ENCODE data around the gene PPIC.

The PPIC gene
- total RNA-seq, result 0 to 0.04 reads per million in 2 donors

DNA sequence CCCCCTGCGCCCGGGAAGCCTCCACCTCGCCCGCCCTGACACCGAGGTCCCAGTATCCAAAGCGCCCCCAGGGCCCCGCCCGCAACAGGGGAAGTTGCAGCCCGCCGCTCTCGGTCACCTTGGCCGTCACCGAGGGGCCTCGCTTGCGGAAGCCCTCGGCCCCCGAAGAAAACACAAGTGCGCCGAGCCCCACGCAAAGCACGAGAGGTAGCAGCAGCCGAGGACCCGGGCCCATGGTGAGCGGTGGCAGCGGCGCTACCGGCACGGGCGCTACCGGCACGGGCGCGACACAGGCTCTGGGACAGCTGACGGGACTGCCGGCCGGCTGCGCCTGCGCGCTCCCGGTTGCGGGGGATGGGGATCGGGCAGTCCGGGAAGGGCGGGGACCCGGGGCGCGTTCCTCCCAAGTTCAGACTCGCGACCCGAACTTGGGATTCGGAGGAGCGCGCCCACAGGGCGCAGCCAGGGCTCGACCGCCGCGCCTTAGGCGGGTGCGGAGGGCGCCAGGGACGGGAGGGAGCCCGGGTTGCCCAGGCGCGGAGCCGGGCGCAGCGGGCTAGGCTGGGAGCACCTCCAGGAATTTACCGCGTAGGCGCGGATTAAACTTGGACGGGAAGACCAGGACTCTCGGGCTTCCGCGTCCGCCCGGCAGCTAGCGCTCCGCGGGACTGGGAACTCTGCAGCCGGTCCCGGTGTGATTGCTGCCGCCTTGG is at the start of gene PPIC:
Gene PPIC (minus strand): TSS at position 335 of the 713 bp plus-strand sequence. CDS start 100 bp downstream, at position 235.
- DNase-seq, result peak; percentile 5

- no peak for DNase-seq
Measured at GRCh38 chr5:123085638-123086286, 49.2 kb upstream of the PPIC start.

GRCh38 chr5:123084730-123085605 is 48.4 kb upstream of the PPIC start:
- DNase-seq, result no peak

DNA sequence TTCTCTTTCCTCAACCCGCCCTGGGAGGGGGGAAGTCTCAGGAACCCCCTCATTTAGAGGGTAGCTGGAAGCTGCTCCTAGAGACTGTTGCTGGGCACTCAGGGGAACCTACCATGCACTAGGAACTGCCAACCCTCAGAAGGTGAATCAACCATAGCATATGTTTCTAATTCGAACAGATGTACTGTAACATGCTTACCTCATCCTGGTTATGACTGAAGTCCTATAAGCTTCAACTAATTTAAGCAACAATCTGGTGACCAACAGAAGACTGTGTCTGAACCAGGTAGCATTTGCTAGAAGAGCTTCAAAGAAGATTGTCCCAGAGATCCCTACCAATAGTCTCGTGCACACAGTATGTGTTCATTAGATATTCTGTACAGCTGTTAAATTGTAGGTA is 46.8 kb upstream of the PPIC start:
- DNase-seq, result no peak

DNA sequence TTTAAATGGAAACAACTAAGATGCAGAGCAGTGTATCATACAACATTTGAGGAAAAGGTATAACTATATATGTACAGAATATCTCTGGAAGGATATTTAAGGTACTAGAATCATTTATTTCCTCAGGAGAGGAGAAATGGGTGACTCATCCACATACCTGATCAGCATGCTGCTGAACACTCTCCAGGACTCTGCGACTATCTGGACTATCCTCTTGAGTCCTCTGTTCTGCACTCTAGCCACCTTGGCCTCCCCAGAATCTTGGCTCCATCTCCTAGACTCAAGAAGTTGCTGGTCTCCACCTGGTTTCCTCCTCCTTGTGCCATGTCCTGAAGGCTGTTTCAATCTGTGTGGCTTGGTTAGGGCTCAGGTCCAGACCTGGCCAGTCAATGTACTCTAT is 43.7 kb upstream of the PPIC start:
- no peak for DNase-seq

- no peak for DNase-seq
Measured at GRCh38 chr5:123075521-123076163, 39.1 kb upstream of the PPIC start.

- no peak for DNase-seq
Measured at GRCh38 chr5:123068368-123068938, 31.9 kb upstream of the PPIC start.

DNA sequence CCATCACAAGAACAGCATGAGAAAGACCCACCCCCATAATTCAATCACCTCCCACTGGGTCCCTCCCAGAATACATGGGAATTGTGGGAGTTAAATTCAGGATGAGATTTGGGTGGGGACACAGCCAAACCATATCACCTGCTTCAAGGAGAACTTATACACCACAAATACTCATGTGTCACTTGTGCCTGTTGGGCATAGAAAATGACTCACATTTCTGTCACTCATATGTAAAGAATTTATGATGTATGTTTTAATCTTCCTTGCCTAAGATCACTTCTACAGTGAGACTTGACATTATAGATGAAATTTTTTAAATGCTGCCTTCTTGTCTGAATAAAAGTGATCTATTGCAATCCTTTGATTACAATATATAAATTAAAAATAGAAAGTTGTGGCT is 29.5 kb upstream of the PPIC start:
- no peak for DNase-seq

DNA sequence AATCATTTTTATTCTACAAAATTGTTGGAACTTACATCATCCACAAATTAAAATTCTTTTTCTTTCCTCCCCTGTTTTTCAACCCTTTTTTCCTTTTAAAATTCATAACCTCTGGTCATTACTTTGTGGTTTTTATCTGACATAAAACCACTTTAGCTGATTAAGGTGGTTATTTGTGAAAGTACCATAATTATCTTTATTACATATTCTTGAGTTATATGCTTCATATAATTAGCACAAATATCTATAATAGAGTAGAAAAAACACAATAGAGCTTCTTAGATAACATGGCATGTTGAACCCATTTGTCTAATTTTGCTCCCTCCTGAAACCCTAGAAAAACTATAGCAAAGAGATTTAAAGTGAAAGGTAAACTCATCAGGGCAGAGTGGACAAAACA is 22.9 kb upstream of the PPIC start:
- no peak for DNase-seq

GRCh38 chr5:123051206-123051605 is 14.7 kb upstream of the PPIC start:
- DNase-seq, result no peak

- no peak for DNase-seq
Measured at GRCh38 chr5:123047706-123048105, 11.2 kb upstream of the PPIC start.

DNA sequence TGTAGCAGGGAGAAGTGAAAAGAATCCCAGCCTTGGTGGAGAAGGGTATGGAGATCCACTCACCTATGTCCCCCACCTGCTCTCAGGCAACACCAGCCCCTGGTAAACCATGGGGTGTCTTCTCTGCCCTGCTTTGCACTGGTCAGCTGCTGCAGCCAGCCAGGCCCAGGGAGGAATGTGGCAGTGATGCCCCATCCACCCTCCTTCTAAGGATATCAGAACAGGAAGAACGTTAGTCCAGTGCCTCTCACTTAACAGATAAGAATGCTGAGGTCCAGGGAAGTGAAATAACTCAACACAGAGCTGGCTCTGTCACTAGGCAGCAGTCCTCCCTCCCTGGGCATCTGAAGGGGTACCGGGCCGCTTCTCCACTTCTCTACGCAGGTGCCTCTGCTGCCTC is 9.7 kb upstream of the PPIC start:
- no peak for DNase-seq

GRCh38 chr5:123044926-123045617 is 8.5 kb upstream of the PPIC start:
- no peak for DNase-seq

DNA sequence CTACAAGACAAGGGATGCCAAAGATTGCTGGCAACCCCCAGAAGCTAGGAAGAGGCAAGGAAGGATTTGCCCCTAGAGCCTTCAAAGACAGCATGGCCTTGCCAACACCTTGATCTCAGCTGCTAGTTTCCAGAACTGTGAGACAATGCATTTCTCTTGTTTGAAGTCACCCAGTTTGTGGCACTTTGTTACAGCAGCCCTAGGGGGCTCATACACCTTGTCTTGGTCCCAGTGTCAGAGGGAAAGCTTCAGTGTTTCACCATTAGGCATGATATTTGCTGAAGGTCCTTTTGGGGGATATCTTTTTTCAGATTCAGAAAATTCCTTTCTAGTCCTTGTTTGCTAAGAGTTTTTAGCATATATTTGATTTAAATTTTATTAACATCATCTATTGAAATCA is 3.1 kb upstream of the PPIC start:
- no peak for DNase-seq

DNA sequence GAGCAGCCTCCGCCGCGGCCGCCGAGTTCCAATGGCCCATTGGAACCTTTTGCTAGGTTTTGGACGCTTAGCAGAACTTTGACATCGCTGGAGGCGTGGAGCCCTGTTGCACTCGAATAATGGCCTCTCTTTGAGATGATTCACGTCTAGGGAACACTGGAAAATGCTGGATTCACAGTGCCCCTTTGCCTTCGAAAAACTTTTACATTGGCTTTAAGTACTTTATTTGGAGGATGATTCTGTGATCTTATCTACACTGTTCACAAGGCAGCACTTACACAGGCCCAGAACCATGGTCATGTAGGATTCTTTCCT is 536 bp upstream of the PPIC start:
- DNase-seq, result no peak

DNA sequence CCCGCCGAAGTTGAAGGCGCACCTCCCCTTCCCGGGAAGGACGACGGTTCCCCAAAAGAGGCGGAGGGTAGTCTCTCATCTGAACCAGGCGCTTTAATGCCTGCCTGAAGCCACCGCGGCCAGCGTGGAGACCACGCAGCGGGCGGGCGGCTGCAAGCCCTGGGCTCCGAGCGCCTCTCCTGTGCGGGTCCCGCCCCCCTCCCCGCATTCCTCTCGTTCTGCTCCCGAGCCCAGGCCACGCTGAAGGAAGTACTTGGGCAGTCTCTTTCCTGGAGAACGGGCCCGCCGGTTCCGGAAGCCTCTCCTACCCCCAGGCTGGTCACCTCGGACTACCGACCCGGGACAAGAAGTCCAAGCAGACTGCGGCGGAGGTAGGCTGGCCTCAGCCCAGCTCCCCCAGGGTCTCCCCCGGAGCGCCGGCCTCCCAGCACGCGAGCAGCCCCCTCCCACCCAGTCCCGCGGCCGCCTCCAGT is 571 bp downstream of the PPIC start:
- DNase-seq, result peak; percentile 11

DNA sequence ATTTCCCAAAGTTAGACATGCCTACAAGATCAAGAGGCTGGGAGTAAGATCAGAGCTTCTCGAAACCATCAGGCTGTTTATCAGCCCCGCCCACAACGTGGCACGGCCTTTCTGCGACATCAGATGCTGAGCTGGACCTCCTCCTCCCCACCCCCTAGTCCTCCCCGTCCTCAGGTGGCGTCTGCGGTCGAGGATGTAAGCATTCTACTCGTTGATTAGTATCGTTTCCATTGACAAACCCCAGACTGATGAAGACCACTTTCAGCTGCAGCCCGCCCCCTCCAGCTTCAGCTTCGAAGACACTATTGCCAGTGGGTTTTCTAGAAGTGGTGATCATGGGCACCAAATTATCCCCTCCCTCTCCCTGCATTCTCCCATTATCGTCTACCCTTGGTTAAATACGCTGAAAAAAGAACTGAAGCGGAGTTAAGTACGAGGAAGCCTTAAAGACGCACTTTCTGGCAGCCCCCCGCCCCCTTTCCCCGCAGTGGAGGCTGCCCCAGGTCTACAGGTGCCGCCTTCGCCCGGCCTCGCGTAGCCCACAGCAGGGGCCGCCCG is 1.1 kb downstream of the PPIC start:
- no peak for DNase-seq

DNA sequence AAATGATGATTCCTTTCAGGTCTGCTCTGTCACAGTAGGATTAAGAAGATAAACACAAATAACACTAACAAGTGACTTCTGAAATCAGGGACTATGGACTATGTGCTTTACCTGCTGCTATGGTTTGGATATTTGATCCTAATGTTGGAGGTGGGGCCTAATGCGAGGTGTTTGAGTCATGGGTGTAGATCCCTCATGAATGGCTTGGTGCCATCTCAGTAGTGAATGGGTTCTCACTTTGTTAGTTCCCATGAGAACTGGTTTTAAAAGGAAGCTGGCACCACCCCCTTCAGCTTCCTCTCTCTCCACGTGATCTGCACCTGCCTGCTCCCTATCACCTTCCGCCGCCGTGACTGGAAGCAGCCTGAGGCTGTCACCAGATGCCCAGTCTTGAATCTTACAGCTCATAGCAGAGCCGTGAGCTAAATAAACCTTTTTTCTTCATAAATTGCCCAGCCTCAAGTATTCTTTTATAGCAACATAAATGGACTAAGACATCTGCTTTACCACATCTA is 3.3 kb downstream of the PPIC start:
- no peak for DNase-seq

- DNase-seq, result no peak
Measured at GRCh38 chr5:123028222-123028621, 8.3 kb downstream of the PPIC start.

GRCh38 chr5:123014689-123015088 is 21.8 kb downstream of the PPIC start:
- DNase-seq, result no peak

DNA sequence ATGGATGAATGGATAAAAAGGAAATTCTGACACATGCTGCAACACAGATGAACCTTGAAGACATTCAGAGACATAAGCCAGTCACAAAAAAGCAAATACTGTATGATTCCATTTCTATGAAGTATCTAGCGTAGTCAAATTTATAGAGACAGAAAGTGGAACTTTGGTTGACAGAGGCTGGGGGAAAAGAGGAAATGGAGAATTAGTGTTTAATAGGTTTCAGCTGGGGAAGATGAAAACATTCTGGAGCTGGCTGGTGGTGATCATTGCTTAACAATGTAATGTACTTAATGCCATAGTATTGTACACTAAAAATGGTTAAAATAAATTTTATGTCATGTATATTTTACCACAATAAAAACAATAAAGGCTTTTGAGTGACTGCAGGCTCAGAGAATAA is 24.2 kb downstream of the PPIC start:
- DNase-seq, result no peak

DNA sequence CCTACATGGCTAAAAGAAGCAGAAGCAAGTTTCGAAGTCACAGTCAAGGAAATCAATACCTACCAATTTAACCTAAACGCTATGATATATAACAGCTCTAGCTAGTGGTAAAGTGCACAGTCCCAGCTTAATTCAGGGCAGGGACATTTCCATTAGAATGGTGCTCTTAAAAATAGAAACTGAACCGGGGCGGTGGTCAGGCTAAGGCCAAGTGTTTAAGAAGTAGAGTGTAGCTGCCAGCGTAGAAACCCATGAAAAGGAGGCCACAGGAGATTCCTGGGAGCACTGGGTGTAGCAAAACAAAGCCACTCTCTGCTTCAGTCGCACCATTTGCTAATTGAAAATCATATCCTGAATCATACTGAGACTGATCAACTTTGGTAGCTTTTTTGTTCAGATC is 28.8 kb downstream of the PPIC start:
- no peak for DNase-seq
